WI38 (cell line): ENCODE measurements around the gene SRPK2.

Experiments
- H3K4me3 ChIP-seq: 2 replicates; pipeline ENCODE4 v1.5.1; 2011; ENCODE audit warnings: low read depth, mild to moderate bottlenecking, control low read depth, low read length
- CTCF ChIP-seq: IDR thresholded peaks from 2 replicates; pipeline ENCODE4 v1.5.1; 2012; ENCODE audit warnings: low read depth, mild to moderate bottlenecking, control low read depth, low read length

Gene SRPK2

GRCh38 chr7:105389088-105389650, 448 bp upstream of the SRPK2 start:
- TF ChIP-seq CTCF = no peak

GRCh38 chr7:105387508-105388355, 989 bp downstream of the SRPK2 start:
- peak overlapping the region; percentile 84 for H3K4me3 ChIP-seq
- no peak for TF ChIP-seq CTCF

More at GRCh38 chr7:105389088-105389650, 448 bp upstream of the SRPK2 start:
- peak overlapping the region; percentile 56 for H3K4me3 ChIP-seq

GRCh38 chr7:105377903-105378302, 10.8 kb downstream of the SRPK2 start:
- no peak for TF ChIP-seq CTCF

GRCh38 chr7:105376908-105377533, 11.7 kb downstream of the SRPK2 start:
- TF ChIP-seq CTCF = no peak

More at GRCh38 chr7:105377903-105378302, 10.8 kb downstream of the SRPK2 start:
- no peak overlapping the region for H3K4me3 ChIP-seq

GRCh38 chr7:105369944-105370343, 18.8 kb downstream of the SRPK2 start:
- TF ChIP-seq CTCF = no peak

More at GRCh38 chr7:105376908-105377533, 11.7 kb downstream of the SRPK2 start:
- no peak overlapping the region for H3K4me3 ChIP-seq

GRCh38 chr7:105367458-105367857, 21.3 kb downstream of the SRPK2 start:
- no peak for TF ChIP-seq CTCF

More at GRCh38 chr7:105369944-105370343, 18.8 kb downstream of the SRPK2 start:
- no peak overlapping the region for H3K4me3 ChIP-seq

More at GRCh38 chr7:105367458-105367857, 21.3 kb downstream of the SRPK2 start:
- no peak overlapping the region for H3K4me3 ChIP-seq
